Panc1 (cell line): Measurements from ENCODE around the gene ITPR2. TPM values are rescaled to one million over a fixed set of nuclear protein-coding genes. Genes with fewer than 3 reads are reported as not detected.

Source experiments
- ATAC-seq: fragments of 200-7000 bp; cut with Tn5 transposase; 2 replicates; pipeline ENCODE4 v1.9.1; 2020; ENCODE audit warnings: mild to moderate bottlenecking, moderate library complexity
- BruUV-seq: library from RNA; stranded (reverse); fragments of 400-500 nt; replicated peaks from 2 replicates; lab custom pipeline; 2021; lab: Mats Ljungman, UMichigan
- CTCF ChIA-PET: fragments of 300-600 bp; sonication (Branson Sonifier 250); formaldehyde crosslinking; loops from one replicate; lab custom pipeline; 2022; ENCODE audit warnings: antibody characterized with exemption; lab: Charles Lee
- POLR2A ChIA-PET: fragments of 300-600 bp; sonication (Branson Sonifier 250); formaldehyde crosslinking; loops from one replicate; lab custom pipeline; 2022; ENCODE audit warnings: antibody characterized with exemption; lab: Charles Lee
- DNase-seq: peaks from one replicate; pipeline ENCODE4 v3.0.0-alpha.2; 2010; ENCODE audit warnings: low read depth, low spot score
- H3K27ac ChIP-seq: 2 replicates; pipeline ENCODE4 v1.5.1; 2011; ENCODE audit warnings: mild to moderate bottlenecking, low read length, inconsistent platforms
- H3K27me3 ChIP-seq: fragments of 200-500 bp; sonication (Bioruptor generic); 2 replicates; pipeline ENCODE4 v1.6.0; 2014; ENCODE audit warnings: low read length, inconsistent platforms; ENCODE audit not compliant: control insufficient read depth, insufficient read depth
- H3K36me3 ChIP-seq: fragments of 200-500 bp; sonication (Bioruptor generic); 2 replicates; pipeline ENCODE4 v1.5.1; 2014; ENCODE audit warnings: inconsistent platforms, mild to moderate bottlenecking, low read length, moderate library complexity; ENCODE audit not compliant: control insufficient read depth, insufficient read depth
- H3K4me1 ChIP-seq: 2 replicates; pipeline ENCODE4 v1.5.1; 2011; ENCODE audit warnings: inconsistent platforms, mild to moderate bottlenecking, low read length, moderate library complexity; ENCODE audit not compliant: control insufficient read depth, insufficient read depth
- H3K4me3 ChIP-seq, 2 experiments: 2 replicates each; pipeline ENCODE4 v1.5.1; 2011 to 2012; ENCODE audit warnings: low read depth in 2 of 2, low read length in 2 of 2, mild to moderate bottlenecking in 2 of 2, inconsistent platforms in 1 of 2, moderate library complexity in 1 of 2
- H3K9me3 ChIP-seq: fragments of 200-500 bp; sonication (Bioruptor generic); 2 replicates; pipeline ENCODE4 v1.5.1; 2014; ENCODE audit warnings: low read depth, mild to moderate bottlenecking, inconsistent platforms, low read length, moderate library complexity; ENCODE audit not compliant: control insufficient read depth, insufficient read depth
- POLR2AphosphoS5 ChIP-seq: IDR thresholded peaks from 2 replicates; pipeline ENCODE4 v1.6.1; 2012; ENCODE audit warnings: mild to moderate bottlenecking, low read depth, low read length, moderate library complexity
- SIN3A ChIP-seq: IDR thresholded peaks from 2 replicates; pipeline ENCODE4 v1.6.1; 2012; ENCODE audit warnings: low read depth, mild to moderate bottlenecking, low read length, moderate library complexity, borderline replicate concordance; ENCODE audit not compliant: insufficient read depth
- TCF7L2 ChIP-seq: IDR thresholded peaks from 2 replicates; pipeline ENCODE4 v1.6.1; 2011; ENCODE audit warnings: mild to moderate bottlenecking, low read depth, low read length, inconsistent platforms
- in situ Hi-C: cut with HindIII; loops from 2 replicates; pipeline ENCODE4 v1.10.0; 2016; ENCODE audit warnings: low sequenced_read_pairs, low pct_unique_long_range_greater_than_20kb
- intact Hi-C: fragments of 100-400 bp; cut with micrococcal nuclease; formaldehyde crosslinking; loops from one replicate; pipeline ENCODE4 v1.10.0; 2022; ENCODE audit not compliant: unreplicated experiment
- total RNA-seq: library from RNA; stranded (reverse); gene quantifications from one replicate; pipeline ENCODE4 v1.2.1, GENCODE V29; 2021; ENCODE audit not compliant: unreplicated experiment
- TF ChIP-seq, protein P1 (sequence below), 2 experiments: IDR thresholded peaks; 2 replicates each; pipeline ENCODE4 v1.6.1; 2011 to 2012; ENCODE audit warnings: low read depth in 2 of 2, control low read depth in 1 of 2, low read length in 1 of 2, mild to moderate bottlenecking in 1 of 2, moderate library complexity in 1 of 2; ENCODE audit not compliant: insufficient read depth in 1 of 2
- TF ChIP-seq, protein P2 (sequence below): fragments of 450-650 bp; IDR thresholded peaks from 2 replicates; pipeline ENCODE4 v1.5.1; 2017; ENCODE audit warnings: mild to moderate bottlenecking

ITPR2 gene
- total RNA-seq, 1 experiment from 2014 or later = 41.8 TPM

DNA sequence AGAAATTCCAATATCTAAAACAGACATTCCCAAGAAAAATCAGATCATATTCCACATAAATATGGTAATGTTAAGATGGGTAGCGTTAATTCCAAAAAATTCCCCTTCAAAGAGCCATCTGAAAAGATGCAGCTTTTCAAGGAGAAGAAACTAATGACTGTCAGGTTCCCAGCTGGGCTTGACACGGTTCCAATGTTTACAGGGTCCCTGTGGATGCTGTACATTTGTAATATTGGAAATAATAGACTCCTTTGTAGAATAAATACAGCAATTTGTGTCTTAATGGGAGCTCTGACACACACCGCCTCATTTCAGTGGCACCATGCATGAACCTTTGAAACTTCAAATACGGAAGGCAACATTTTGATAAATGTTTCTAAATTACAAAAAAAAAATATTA lies 140.6 kb downstream of the ITPR2 start:
- DNase-seq (no peak), ATAC-seq (no peak)
- CTCF ChIA-PET = no interaction called here
- Histone ChIP-seq H3K27me3 (no peaks in the 10 kb centered on the region), H3K4me3 (no peak overlapping the region), H3K4me1 (peaks cover 54% of the 10 kb centered on the region), H3K27ac (peak overlapping the region; percentile 96), H3K9me3 (no peaks in the 10 kb centered on the region), H3K36me3 (0 out of 2 replicates have a peak, but pooled peaks cover 2% of the 10 kb centered on the region)
- intact Hi-C loops (no loop called here), in situ Hi-C loops (no loop called here)
- no TSS peak for BruUV-seq
- POLR2A ChIA-PET = interaction anchor here (0.7 to 0.9 kb wide), 2 partner anchors 150 to 584 kb away, joined by 3 to 4 read pairs; no protein-coding TSS in a partner anchor
- no peak for TF ChIP-seq TCF7L2
- no peak for TF ChIP-seq POLR2AphosphoS5
- TF ChIP-seq, protein P1, sequence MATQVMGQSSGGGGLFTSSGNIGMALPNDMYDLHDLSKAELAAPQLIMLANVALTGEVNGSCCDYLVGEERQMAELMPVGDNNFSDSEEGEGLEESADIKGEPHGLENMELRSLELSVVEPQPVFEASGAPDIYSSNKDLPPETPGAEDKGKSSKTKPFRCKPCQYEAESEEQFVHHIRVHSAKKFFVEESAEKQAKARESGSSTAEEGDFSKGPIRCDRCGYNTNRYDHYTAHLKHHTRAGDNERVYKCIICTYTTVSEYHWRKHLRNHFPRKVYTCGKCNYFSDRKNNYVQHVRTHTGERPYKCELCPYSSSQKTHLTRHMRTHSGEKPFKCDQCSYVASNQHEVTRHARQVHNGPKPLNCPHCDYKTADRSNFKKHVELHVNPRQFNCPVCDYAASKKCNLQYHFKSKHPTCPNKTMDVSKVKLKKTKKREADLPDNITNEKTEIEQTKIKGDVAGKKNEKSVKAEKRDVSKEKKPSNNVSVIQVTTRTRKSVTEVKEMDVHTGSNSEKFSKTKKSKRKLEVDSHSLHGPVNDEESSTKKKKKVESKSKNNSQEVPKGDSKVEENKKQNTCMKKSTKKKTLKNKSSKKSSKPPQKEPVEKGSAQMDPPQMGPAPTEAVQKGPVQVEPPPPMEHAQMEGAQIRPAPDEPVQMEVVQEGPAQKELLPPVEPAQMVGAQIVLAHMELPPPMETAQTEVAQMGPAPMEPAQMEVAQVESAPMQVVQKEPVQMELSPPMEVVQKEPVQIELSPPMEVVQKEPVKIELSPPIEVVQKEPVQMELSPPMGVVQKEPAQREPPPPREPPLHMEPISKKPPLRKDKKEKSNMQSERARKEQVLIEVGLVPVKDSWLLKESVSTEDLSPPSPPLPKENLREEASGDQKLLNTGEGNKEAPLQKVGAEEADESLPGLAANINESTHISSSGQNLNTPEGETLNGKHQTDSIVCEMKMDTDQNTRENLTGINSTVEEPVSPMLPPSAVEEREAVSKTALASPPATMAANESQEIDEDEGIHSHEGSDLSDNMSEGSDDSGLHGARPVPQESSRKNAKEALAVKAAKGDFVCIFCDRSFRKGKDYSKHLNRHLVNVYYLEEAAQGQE (IDR thresholded peaks at IDR 0.05; ENCODE audit: insufficient read depth in 1 of 2, low read depth in 2 of 2, low read length in 1 of 2) = no peak
- TF ChIP-seq SIN3A = no peak
- TF ChIP-seq, protein P2, sequence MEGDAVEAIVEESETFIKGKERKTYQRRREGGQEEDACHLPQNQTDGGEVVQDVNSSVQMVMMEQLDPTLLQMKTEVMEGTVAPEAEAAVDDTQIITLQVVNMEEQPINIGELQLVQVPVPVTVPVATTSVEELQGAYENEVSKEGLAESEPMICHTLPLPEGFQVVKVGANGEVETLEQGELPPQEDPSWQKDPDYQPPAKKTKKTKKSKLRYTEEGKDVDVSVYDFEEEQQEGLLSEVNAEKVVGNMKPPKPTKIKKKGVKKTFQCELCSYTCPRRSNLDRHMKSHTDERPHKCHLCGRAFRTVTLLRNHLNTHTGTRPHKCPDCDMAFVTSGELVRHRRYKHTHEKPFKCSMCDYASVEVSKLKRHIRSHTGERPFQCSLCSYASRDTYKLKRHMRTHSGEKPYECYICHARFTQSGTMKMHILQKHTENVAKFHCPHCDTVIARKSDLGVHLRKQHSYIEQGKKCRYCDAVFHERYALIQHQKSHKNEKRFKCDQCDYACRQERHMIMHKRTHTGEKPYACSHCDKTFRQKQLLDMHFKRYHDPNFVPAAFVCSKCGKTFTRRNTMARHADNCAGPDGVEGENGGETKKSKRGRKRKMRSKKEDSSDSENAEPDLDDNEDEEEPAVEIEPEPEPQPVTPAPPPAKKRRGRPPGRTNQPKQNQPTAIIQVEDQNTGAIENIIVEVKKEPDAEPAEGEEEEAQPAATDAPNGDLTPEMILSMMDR = no peak

GRCh38 chr12:26691234-26691970 lies 141.6 kb downstream of the ITPR2 start:
- peak; percentile 99 for ATAC-seq
- ChIA-PET POLR2A (no interaction called here), CTCF (no interaction called here)
- Histone ChIP-seq H3K27ac (peak overlapping the region; percentile 96), H3K4me3 (peak overlapping the region; percentile 12 to 43), H3K4me1 (peaks cover 49% of the 10 kb centered on the region), H3K9me3 (no peaks in the 10 kb centered on the region), H3K36me3 (0 out of 2 replicates have a peak, but pooled peaks cover 2% of the 10 kb centered on the region), H3K27me3 (no peaks in the 10 kb centered on the region)
- DNase-seq = peak; percentile 95
- intact Hi-C loops (no loop called here), in situ Hi-C loops (no loop called here)
- no TSS peak for BruUV-seq
- TF ChIP-seq POLR2AphosphoS5 (peak; percentile 74), SIN3A (0 out of 2 replicates have a peak, but pooled peaks have one; percentile 45), TCF7L2 (no peak)
- TF ChIP-seq, protein P1 (IDR thresholded peaks at IDR 0.05; ENCODE audit: insufficient read depth in 1 of 2, low read depth in 2 of 2, low read length in 1 of 2) = no peak
- TF ChIP-seq, protein P2 = peak; percentile 15; the same call in 1 of the 2 replicates
